SKM-1 (cell line): Measurements from ENCODE around the gene ALDH1A1.

Experiments
- DNase-seq: peaks from one replicate; lab custom pipeline; 2025; ENCODE audit not compliant: unreplicated experiment; lab: John Stamatoyannopoulos, UW

ALDH1A1 gene

GRCh38 chr9:72952914-72953313 is at the start of gene ALDH1A1:
TSS of gene ALDH1A1 (minus strand) at chr9:72953053. CDS start at chr9:72953000, 53 bp downstream.
- DNase-seq = no peak

GRCh38 chr9:73001860-73002259 is 49.0 kb upstream of the ALDH1A1 start:
- no peak for DNase-seq

DNA sequence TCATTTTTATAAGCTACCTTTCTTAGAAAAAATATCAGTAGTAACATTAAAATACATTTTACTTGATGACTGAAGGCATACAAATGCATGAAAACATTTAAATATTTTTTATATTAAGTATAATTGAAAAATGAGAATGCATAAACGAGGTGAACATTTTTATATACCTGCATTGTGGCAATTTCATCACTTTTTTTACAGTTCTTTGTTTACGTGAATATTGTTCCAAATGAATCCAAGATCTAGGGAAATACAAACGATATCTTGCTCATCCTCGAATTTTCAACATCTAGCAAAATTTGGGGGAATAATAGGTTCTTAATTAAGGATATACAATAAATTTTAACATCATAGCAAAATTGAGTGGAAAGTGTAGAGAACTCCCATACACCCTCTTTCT is 45.5 kb upstream of the ALDH1A1 start:
- DNase-seq = no peak

GRCh38 chr9:72997387-72997995 is 44.6 kb upstream of the ALDH1A1 start:
- no peak for DNase-seq

DNA sequence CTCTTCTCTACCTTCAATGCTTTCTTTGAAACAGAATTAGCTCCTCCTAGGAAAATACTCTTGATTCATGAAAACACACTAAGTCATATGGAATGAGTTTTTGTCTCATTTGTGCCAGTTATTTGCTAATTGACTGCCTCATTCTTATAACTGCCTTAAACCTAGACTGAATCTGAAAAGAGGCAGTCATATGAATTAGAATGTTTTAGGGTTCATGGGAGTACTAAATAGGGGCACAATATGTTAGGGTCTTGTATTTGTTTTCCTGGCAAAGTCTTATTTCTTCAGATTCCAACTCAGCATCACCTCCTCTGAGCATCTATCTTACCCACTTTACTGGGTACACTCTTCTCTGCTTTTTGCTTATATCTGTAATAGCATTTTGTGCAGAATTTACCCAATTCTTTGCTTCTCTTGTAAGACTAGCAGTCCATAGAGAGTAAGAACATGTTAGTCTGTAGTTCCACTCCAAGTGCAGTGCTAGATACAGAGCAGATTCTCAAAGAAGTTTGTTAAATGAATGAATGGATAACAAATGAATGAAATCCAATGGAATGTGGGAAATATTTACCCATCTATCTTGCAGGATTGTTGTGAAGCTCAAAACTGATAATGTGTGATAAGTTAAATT is 43.9 kb upstream of the ALDH1A1 start:
- DNase-seq = no peak

DNA sequence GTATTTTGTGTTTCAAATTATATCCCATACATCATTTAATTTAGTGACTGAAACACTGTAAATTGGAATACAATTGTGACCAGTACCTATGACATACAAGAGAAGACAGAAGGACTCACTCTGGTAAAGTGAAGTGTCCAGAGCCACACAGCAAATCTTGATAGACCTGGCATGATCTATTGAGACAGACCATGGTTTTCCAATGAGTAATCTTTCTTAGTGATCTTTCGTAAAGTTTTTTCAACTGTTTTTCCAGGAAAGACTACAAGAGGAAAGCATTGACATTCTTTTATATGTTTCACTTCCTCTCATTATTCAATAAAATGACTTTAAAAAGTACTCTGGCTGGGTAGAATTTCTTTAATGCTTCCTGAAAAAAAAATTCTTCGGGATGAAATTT is 43.3 kb upstream of the ALDH1A1 start:
- DNase-seq = no peak

- no peak for DNase-seq
Observed at GRCh38 chr9:72995131-72996024, 42.5 kb upstream of the ALDH1A1 start.

GRCh38 chr9:72991772-72992171 is 38.9 kb upstream of the ALDH1A1 start:
- DNase-seq = no peak

DNA sequence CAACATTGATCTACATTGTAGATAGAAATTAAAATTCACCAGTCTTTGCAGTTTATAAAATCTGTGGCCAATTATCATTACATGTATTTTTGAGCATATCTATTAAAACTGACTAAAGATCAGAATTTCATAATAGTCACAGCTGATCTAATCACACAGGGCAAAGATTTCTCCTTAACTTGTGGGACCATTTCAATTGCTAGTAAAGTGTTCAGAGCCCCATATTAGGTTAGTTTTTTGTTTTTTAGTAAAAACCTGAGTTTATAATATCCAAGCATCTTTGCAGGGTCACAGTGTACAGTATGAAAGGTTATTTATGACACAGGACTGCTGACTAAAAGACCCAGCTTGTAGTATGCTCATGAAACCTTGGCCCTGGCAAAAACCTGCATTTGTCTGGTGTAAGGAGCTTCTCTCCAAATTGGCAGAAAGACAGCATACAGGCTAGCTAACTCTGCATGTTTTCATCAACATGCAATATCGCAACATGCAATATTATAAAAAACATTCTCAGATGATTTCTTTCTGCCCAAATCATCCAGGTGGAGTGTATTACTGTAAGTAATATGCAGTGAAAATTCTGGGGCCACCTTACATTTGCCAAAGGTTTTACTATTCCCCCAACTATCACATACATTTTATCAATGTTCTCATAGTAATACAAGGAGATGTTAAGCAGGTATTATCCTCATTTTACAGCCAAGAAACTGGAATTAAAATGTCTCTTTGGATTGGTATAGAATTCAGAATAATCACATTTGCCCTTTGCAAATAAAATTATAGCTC is 37.7 kb upstream of the ALDH1A1 start:
- no peak for DNase-seq

- no peak for DNase-seq
Observed at GRCh38 chr9:72986522-72987116, 33.8 kb upstream of the ALDH1A1 start.

- no peak for DNase-seq
Observed at GRCh38 chr9:72985746-72986145, 32.9 kb upstream of the ALDH1A1 start.

- DNase-seq = no peak
Observed at GRCh38 chr9:72984991-72985390, 32.1 kb upstream of the ALDH1A1 start.

DNA sequence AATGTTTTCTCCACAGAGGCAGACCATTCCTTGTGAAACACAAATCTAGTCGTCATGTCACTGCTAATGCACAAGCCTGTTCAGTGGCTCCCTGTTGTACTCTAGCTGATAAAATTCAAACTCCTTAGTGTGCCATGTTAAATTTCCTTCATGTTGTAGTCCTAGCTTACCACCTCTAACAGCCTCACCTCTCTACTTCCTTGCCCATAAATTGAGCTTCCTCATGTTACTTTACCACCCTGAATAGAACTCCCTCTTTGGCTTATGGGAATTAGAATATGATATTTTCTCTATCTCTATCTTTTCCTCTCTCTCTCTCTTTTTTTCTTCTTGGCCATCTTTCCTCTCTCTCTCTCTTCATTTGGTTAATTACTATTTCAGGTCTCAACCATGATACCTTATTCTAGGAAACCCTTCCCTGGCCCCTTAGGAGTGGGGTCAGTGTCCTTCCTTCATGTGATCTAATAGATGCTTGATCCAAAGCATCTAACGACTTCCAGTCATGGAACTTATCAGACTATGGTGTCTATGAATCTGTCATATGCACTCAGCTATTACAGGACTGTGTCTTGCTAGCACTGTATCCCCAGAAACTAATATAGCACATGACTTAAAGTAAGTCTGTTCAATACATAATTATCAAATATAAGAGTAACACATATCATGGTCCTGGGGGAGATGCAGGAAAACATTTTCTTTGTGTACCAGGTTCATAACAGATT is 31.5 kb upstream of the ALDH1A1 start:
- no peak for DNase-seq

- no peak for DNase-seq
Observed at GRCh38 chr9:72983512-72984225, 30.8 kb upstream of the ALDH1A1 start.

DNA sequence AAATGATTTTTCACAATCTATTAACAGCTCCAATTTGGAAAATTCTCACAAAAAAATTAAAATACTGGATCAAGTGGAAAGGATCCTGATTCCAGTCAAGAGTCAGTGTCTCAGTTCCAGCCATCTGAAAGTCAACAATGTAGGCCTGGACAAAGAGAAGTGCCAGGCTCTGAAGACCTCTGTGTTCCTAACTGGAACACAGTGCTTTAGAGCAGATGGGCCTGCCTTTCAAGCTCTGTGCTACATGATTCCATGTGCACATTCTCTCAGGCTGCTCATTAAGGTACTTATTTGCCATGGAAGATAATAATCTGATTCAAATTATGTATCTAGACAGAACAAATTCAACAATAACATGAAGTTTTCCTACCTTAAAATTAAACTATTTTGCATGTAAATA is 30.2 kb upstream of the ALDH1A1 start:
- no peak for DNase-seq

DNA sequence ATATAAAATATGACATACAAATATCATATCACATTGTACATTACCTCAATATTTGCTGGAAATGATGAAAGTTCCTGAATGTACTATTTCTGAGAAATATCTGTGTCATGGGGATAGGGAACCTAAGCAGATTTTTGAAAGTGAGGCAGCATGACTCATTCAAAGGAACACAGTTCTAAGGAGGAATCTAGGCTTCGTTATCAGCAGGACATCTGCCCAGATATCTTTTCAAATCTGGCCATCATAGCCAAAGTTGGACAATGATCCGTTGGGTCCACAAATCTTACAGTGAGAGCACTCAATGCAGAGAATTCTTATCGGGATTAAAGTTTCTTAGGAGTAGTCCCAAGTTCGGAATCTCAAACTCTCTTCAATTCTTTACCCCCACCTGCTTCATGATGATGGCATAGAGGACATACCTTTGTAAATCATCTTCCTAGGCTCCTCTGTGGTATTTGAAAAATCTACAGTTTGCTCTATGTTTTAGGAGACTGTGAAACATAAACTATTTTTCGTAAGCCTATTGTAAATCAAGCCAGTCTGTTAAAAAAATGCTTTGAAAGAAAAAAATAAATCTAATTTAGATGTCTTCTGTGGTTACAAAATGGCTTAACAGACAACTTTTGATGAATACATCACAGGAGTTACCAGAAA is 29.4 kb upstream of the ALDH1A1 start:
- DNase-seq = no peak

DNA sequence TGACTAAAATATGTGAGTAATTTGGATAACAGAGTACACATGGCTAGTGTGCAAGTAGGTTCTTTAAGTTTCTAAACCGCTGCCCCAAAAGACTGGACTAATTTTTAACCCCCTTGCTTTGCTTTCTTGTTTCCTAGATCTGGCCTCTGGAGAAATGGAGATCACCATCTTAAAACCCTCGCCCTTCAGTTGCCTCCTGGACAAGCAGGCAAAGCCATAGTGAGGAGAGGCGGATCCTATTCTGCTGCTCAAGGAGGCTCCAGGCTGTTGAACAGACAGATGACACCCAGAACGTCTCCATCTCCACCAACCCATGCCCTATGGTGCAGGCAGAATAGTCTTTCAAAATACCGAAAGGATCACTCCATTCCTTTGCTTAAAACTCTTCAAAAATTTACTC is 28.6 kb upstream of the ALDH1A1 start:
- no peak for DNase-seq

DNA sequence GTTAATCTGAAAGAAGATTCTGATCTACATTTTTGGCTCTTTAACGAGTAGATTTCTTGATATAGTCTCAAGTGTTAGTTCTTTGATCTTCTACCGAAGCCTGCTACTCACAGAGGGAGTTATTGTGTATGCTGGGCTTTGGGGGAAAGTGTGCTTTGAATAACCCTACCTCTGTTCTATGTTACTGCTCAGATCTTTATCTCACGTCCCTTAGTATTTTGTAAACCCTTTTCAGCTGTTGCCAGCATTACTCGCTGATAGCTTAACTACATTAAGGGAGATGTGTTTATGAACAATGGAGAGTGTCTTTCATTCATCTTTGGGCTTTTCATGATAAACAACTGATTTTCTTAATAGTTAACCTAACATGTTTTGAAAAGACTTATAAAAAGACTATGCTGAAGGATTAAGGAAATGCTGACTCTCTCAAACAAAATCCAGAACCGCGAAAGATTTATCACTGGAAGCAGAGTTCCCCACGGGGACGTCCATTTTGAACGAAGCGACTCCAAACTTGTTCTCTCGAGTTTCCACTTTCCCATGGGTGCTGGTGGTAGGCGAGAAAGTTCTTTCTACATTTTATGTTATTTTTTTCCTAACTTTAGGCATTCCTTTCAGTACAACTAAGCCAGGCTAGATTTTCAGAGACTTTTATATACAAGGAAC is 27.9 kb upstream of the ALDH1A1 start:
- no peak for DNase-seq

DNA sequence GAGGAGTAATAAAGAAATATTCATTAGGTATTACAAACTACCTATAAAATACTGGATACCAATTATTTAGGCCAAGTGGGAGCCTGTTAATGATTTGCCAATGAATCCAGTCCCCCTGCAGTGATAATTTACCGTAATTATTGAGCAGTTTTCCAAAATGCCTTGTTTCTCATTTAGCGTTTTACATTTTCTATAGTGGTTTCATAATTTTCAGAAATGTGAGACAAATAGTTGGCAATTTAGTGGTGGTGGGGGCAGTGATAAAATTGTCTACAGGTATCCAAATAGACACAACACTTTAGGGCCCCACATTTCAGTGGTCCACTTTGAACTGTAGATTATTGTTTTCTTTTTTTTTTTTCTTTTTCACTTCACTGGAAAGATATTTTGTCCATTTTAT is 27.3 kb upstream of the ALDH1A1 start:
- no peak for DNase-seq
